Stromal cell of bone marrow (primary cell): ENCODE data around the gene MLLT3.

ENCODE experiments used
- DNase-seq: peaks from one replicate; pipeline ENCODE4 v3.0.0-alpha.2; 2012; ENCODE audit warnings: low read depth

MLLT3 gene

DNA sequence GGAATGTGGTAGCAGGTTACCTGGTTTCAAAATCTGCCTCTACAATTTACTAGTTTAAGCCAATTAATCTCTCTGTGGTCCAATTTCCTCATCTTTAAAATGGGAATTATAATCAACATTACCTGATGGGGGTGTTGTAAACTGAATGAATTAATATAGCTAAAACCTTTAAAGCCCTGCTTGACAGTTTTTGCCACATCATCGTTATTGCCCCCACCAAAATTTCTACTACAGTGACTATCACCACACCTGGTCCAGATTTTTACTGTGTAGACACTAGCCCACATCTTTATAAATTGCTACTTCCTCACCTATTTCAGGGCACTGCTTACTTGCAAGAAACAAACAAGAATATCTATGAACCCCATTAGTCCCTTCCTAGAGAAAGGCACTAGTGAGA, 65.0 kb downstream of the MLLT3 start:
- DNase-seq: no peak

DNA sequence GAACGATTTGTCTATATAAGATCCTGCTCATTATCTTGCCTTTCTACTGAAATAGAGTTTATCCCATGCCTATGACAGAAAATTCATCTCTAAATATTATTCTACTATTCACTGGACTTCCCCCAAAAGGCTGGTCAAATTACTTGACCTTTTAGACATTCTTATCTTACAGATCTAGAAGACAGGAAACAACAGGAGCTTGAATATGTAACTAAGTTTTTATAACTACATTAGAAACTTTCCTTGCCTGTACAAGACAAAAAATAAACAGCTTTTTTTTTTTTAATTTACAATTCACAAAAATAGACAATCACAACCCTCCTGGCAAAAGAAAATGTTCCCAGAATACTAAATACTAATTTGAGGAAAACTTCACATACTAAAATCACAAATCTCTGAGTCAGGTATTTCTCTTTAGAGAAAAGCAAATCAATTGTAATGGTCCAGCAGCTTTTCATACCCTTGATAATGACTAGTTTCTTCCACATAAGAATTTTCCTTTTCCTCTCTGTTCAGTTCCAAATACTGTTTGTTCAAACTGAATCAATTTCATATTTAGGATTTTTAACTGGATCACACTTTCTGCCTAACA, 68.6 kb downstream of the MLLT3 start:
- no peak for DNase-seq

DNA sequence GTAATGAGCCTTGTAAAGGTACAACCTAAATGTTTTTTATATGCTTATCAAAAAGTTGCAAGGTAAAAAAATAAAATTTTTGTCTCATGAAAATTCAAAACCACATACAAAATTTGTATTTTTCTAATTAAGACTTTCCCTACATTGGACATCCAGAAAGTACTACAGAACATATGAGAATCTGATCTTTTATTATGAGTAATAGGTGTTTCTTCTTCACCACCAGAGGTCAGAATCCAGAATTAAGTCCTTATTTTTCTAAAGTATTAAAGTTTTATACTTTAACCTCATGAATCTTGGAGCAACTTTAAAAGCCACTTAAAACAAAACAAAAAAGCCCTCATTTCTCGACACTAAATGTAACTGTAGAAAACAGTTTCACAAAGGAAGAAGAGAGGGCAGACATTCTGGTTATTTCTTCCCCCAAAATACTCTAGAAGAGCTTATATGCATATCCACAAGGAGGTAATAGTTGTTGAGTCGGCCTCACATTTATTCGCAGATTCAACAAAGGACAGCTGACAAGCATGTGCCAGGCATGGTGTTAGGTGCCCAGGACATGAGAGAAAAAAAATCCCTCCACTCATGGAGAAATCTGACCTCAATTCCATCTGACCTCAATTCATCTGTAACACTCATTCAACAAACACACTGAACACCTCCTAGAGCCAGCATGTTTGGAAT, 69.3 kb downstream of the MLLT3 start:
- no peak for DNase-seq

DNA sequence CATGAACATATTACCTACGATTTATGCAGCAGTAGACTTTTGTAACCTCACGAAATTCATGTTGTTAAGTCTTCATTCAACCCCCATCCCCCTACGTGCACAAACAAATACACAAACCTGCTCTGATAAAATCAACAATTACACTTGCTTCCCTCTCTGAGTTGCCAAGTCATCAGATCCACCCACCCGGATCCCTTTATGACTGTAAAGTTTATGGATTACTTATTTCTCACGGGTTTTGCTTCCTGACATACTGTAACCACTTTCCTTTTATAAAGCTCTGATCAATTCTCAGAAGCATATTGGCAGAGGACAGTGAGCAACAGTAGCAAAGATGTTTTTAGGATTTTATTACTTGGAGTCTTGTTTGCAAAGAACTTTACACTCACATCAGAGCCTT, 70.5 kb downstream of the MLLT3 start:
- DNase-seq: no peak

DNA sequence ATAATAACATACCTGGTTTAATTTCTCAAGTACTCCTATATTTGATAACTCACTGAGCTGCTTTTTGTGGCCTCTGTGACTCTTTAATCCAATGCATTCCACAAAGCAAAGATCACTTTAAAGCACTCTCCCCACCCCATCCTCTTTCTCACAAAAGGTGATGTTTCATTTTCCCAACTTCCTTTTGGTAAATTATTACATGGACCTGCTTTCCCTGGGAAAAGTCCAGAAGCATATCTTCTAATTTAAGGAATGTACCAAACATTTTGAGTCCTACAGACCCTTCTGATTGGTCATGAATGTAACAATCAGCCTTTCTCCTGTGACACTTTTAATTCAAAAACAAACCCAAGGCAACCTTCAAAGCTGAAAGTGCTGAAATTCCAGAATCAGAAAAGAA, 71.1 kb downstream of the MLLT3 start:
- no peak for DNase-seq

DNA sequence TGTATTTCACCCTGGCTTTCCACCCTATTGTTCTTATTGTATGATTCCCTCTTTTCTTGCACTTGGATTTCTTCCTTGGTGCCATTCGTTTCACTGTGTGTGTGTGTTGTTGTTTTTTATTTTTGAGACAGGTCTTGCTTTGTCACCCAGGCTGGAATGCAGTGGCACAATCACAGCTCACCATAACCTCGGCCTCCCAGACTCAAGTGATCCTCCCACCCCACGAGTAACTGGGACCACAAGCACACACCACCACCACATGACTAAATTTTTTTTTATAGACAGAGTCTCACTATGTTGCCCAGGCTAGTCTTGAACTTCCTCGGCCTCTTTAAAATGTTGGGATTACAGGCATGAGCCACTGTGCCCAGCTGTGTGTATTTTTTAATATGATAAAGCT, 72.0 kb downstream of the MLLT3 start:
- no peak for DNase-seq

DNA sequence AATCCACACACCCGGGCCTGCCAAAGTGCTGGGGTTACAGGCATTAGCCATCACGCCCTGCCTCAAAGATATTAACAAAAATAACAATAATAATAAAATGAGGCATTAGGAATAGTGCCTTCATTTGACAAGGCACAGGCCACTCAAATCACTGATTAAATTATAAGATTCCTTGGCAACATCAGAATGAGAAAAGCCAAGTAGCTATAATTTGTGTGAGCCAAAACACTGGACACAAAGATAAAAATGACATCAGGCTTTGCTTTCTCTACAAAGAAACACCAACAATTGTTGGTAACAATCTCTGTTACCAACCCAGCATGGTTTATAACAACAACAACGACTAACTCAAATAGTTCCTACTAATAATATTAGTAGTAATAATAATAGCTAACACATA, 73.2 kb downstream of the MLLT3 start:
- no peak for DNase-seq

DNA sequence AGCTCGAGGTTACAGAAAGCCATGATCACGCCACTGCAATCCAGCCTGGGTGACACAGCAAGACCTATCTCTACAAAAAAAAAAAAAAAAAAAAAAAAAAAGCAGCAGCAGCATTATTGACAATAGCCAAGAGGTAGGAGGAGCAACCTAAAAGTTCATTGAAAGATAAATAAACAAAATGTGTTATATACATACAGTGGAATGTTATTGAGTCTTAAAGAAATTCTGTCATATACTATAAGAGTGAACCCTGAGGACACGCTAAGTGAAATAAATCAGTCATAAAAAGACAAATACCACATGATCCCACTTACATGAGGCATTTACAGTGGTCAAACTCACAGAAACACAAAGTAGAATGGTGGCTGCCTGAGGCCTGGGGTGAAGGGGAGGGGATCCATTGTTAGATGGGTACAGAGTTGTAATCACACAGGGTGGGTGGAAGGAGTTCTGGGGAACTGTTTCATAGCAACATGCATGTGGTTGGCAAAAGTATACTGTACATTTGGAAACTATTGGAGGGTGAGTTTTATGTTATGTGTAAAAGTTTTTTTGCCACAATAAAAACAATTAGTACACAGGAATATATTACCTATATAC, 77.2 kb downstream of the MLLT3 start:
- no peak for DNase-seq

DNA sequence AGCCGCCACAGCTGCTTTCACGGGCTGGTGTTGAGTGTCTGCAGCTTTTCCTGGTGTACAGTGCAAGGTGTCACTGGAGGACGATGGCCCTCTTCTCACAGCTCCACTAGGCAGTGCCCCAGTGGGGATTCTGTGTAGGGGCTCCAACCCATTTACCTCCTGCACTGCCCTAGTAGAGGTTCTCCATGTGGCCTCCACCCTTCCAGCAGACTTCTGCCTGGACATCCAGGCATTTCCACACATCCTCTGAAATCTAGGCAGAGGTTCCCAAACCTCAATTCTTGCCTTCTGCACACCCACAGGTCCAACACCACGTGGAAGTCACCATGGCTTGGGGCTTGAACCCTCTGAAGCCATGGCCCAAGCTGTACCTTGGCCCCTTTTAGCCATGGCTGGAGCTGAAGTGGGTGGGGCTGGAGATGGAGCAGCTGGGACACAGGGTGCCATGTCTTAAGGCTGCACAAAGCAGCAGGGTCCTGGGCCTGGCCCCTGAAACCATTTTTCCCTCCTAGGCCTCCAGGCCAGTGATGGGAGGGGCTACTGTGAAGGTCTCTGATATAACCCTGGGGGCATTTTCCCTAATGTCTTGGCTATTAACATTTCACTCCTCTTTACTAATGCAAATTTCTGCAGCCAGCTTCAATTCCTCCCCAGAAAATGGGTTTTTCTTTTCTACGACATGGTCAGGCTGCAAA, 82.0 kb downstream of the MLLT3 start:
- no peak for DNase-seq

DNA sequence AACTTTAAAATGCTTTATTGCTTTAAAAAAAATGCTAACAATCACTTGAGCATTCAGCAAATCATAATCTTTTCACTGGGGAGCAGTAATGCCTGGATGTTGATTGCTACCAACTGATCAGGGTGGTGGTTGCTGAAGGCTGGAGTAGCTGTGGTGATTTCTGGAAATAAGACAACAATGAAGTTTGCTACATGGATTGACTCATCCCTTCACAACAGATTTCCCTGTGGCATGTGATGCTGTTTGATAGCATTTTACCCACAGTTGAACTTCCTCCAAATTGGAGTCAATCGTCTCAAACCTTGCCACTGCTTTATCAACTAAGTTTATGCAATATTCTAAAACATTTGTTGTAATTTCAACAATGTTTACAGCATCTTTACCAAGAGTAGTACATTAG, 83.3 kb downstream of the MLLT3 start:
- peak; percentile 28 for DNase-seq

DNA sequence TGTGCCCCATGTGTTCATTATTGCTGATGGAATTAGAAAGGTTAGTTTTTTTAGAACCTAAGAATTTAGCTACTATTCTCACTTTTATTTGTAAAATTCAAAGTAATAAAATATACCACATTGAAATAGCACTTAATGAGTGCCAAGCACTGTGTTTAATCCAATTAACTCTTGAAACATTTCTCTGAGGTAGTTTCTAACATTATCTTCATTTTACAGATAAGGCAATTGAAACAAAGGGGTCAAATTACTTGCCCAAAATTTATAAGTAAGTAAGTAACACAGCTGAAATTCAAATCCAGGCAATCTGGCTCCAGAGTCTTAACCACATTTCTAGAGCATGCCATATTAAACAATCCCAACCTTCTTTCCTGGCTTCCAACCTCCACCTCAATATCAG, 84.2 kb downstream of the MLLT3 start:
- no peak for DNase-seq

DNA sequence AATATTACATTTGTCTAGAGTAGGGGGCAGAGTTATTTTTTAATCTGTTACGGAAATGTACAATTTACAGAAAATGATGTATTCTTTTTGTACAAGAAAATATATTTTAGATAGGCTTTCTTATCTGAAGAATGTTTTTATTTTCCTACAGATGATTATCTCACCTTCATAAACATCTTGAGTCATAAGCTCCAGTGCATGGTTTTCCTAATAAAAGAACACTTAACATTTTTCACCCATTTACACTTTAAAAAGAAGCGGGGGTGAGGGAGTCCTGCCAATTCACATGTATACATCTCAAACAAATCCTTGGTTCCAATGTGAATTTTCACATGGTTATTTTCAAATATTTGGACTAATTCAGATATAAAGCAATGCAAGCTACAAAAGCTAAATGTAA, 85.0 kb downstream of the MLLT3 start:
- no peak for DNase-seq

DNA sequence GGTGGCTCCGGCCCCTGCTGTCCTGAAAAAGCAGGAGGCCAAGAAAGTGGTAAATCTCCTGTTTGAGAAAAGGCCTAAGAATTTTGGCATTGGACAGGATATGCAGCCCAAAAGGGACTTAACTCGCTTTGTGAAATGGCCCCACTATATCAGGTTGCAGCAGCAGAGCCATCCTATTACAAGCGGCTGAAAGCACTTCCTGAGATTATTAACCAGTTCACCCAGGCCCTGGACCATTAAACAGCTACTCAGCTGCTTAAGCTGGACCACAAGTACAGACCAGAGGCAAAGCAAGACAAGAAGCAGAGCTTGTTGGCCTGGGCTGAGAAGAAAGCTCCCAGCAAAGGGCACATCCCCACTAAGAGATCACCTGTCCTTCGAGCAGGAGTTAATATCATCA, 89.7 kb downstream of the MLLT3 start:
- no peak for DNase-seq

DNA sequence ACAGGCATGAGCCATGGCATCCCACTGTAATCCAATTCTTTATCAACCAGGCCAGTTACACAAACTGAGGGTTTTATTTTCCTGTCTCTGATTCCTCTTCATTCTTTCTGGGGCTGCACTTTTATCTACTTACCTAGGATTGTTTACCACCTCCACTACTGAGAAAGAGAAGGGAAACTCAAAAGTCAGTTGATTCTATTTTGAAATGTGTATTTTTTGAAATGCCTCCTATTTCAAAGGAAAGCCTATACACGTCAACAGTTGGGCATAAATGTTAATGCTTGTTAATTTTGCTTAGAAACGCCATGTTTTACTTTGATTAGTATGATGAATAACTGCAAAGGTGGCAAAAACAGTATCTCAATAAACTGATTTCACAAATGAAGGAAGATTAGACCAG, 92.5 kb downstream of the MLLT3 start:
- DNase-seq: no peak

DNA sequence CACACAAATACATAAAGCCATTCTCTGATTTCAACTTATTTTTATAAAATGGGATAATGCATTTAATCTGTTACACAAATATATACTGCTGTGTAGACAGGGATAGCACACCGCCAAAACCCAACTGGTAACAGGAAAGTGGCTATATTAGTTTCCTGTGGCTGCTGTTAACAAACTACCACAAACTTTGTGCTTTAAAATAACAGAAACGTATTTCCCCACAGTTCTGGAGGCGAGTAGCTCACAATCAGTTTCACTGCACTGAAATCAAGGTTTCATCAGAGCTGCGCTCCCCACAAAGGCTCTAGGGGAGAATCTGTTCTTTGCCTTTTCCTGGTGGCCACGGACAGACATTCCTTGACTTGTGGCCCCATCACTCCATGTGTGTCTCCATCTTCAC, 94.0 kb downstream of the MLLT3 start:
- no peak for DNase-seq

DNA sequence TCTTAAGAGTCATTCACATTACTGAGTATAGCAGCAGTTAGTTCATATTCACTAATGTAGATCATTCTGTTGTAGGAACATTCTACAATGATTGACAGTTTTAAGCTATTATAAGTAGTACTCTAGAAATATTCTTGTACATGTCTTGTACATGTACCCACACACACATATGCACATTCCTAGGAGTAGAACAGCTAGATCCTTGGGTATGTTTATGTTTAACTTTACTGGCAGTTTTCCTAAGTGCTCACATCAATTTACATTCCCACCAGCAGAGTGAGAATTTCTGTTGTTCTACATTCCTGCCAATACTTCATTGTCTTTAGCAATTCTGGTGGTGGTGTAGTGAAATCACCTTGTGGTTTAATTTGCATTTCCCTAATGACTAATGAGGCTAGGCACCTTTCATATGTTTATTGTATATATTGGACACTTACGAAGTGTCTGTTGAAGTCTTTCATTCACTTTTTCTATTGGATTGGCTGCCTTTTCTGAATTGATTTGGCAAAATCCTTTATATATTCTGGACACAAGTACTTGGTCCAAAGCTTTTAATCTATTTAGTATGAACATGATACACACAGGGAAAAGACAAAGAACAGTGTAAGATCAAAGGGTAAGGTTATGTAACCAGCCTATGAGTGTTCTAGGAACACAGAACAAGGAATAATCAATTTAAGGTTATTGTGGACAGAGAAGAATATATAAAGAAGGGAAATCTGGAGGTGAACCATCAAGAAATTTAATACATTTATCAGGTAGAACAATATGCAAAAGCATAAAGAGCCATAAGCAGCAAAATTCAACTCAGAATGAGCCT, 95.6 kb downstream of the MLLT3 start:
- DNase-seq: no peak

DNA sequence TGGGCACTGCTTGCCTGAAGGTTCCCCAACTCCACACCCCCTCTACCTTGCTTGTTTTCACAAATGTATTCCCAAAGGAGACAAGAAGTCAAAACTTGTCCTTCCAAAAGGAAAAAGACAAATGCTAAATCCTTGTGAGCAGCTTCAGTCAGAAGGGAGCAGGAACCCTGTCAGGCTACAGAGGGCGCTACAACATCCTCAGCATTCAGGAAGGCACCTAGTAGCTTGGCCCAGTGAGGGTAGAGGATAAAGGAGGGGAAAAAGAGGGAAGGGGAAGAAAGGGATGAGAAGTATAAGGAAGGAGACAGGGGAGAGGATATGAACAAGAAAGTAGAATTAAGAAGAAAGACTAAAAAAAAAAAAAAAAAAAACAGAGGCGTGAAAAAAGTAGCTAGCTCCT, 97.5 kb downstream of the MLLT3 start:
- no peak for DNase-seq

DNA sequence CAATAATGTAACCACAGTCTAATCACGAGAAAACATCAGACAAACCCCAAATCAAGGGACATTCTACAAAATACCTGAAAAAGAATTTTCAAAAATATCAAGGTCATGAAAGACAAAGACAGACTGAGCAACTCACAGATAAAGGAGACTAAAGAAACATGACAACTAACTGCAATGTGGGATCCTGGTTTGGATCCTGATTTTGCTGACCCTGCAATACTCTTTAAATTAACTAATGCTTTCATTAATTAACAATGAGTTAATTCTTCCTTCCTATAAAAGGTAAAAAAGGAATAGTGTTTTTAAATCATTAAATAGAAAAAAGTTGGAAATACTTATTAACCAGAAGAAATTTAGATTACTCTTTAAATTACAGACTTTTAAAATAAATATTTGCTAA, 103.6 kb downstream of the MLLT3 start:
- DNase-seq: no peak

DNA sequence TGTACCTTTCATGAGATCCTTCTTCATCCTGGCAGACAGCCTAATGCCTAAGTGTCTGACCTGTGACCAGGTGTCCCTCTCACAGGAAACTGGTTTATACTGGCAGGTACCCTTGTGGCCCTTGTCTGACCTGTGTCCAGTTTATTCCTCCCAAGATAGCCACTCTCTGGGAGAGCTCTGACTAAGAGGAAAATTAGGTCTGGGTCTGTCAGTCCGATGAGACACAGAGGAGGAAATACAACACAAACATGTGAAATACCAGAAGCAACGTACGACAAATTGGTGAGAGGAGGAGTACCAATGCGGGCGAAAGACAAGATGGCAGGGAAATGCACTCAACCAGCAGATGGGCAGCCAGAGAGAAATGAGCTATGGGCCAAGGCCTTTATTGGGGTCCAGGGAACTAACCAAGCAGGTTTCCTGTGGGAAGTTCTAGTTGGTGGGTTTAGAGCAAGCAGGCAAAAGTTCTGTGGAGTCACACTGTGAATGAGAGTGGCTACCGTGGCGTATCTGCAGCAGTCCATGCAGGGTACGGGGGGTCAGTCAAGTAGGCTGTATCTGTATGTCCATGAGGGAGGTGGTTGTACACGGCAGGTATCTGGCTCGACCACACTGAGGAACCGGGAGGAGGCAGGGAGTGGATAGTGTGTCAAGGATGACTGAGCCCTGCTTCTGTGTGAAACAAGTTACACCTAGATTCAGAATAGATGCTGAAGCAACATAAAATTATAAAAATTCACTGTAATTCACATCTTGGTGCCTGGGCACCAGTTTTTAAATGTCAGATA, 109.0 kb downstream of the MLLT3 start:
- no peak for DNase-seq

DNA sequence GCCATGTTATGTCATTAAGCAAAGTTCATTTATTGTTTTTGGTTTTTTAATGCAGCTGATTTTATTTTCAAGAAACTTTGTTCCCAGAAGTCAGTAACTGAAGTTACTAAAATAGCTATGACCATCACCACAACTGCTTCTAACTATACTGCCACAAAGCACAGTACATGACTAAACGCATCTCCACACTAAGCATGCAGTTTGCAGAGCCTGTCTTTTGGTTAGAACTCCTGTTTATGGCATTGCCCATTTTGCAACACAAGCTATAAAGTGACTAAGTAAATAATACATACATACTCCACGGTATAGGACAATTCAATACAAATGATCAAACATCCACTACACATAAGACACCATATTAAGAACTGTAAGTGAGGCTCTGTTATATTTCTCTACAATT, 109.7 kb downstream of the MLLT3 start:
- no peak for DNase-seq

DNA sequence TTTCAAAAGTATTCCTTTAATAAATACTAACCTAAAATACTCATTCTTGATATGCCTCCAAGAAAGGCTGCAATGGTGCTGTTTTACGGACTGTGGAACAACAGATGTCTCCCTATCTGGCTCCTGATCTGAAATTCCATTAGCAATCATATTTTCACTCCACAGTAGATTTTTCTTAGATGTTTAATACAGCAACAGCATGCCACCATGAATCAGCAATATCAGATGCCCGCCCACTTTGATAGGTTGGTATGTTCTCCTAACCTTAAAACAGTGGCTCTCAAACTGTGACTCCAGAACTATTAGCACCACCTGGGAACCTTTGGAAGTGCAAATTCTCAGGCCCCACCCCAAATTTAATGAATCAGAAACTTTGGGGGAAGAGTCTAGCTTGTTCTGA, 110.2 kb downstream of the MLLT3 start:
- DNase-seq: peak; percentile 24

DNA sequence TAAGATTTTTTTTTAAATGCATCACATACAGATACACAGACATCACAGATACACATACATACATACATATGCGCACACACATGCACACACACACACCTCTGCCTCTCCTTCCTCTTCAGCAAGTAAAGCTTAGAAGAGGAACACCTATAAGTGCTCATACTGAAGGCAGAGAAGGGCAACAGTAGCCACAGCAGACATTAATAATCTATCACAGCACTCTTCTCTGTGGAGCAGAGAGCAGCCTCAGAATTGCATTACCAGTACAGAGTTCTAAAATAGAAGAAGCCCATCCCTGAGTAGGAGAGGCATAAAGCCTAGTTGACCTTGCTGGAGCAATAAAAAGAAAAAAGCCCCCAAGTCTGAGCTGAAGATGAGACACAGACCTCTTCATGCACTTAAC, 110.6 kb downstream of the MLLT3 start:
- no peak for DNase-seq
